DMS153 treated with DMSO at 0.1 percent for 48 hours (cell line): ENCODE data around the gene GGA1.

Experiments
- DNase-seq: peaks from one replicate; lab custom pipeline; 2025; ENCODE audit not compliant: unreplicated experiment; lab: John Stamatoyannopoulos, UW

GGA1 gene, protein sequence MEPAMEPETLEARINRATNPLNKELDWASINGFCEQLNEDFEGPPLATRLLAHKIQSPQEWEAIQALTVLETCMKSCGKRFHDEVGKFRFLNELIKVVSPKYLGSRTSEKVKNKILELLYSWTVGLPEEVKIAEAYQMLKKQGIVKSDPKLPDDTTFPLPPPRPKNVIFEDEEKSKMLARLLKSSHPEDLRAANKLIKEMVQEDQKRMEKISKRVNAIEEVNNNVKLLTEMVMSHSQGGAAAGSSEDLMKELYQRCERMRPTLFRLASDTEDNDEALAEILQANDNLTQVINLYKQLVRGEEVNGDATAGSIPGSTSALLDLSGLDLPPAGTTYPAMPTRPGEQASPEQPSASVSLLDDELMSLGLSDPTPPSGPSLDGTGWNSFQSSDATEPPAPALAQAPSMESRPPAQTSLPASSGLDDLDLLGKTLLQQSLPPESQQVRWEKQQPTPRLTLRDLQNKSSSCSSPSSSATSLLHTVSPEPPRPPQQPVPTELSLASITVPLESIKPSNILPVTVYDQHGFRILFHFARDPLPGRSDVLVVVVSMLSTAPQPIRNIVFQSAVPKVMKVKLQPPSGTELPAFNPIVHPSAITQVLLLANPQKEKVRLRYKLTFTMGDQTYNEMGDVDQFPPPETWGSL

GRCh38 chr22:37608477-37609239 is at the start of gene GGA1:
Gene GGA1 (plus strand): TSS chr22:37608834. CDS start chr22:37608861, 27 bp downstream.
- peak; percentile 97 for DNase-seq

DNA sequence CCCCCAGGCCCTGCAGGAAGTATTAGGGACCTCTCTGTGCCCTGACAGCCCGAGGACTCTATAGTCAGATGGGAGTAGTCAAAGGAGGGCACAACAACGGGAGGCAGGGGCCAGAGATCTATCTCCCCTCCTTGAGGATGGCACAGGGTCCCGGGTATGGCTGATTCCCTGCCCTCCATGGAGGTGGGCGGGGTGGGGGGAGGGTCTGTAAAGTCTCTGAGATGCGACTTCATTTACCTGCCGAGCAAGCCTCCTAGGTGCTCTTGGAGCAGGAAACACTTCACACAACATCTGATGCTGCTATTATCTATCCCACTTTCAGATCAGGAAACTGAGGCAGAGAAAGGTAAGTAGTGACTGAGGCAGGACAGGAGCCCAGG is 49.1 kb upstream of the GGA1 start:
- no peak for DNase-seq

GRCh38 chr22:37559901-37560607 is 48.6 kb upstream of the GGA1 start, which contains the start of gene CDC42EP1:
Gene CDC42EP1 (plus strand): TSS chr22:37560480. CDS start chr22:37566350, 5,870 bp downstream.
- no peak for DNase-seq

DNA sequence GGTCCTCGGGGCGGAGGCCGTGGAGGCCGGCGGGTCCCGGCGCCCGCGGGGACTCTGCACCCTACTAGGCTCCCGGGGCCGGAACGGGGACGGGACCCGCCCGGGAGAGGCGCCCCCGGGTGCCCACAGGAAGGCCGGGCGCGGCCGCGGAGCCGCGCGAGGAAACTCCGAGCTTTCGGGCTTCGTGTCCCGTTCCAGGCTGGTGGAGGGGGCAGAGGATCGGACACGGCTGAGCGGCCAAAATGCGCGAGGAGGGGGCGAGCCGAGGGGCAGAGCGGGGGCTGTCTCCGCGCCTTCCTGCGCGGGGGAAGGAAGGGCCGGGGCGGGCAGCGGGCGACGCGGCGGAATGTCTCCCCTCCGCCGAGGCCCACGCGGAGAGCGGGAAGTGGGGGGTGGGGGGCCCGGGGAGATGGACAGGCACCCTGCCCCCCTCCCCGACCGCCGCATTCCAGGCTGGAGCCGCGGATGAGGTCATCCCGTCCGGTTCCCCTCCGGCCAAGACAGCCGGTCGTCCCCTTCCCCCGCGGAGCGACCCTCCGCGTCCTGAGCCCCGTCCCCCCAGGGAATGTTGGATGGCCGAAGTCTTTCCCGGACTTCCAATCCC is 47.9 kb upstream of the GGA1 start:
- no peak for DNase-seq

DNA sequence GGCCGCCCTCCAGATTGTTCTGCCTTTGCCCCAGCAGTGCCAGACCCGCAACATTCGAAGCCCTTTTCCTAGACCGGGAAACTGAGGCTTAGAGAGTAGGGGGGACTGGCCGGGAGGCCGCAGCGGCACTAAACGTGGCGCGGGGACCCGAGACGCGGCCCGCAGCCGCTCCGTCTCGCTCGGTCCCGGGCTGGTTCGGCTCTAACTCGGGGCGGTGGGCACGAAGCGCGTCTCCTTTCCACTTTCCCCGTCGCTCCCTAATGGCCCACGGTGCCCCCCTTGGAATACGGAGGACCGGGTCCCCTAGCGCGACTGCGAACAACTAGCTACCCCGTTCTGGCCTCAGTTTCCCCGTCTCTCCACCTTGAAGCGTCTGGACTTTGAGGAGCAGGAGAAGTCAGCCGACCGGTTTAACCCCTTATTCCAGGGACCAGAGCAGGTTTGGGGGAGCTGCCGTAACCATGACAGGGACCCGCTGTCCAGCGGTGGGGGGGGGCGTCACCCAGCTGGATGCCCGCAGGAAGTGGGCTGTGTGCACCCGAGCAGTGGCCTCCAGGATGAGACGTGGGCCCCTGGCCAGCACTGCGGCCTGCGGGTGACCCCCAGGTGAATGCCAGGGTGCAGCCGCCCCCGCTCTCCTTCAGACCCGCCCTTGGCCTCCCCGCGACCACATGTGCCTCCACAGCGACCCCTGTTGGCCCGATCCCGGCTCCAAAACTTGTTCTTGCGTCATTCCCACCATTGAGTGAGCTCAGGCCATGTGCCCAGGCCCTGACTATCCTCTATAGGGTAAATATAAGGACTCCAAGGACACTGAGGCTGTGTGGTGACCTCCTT is 47.2 kb upstream of the GGA1 start:
- DNase-seq, result no peak

DNA sequence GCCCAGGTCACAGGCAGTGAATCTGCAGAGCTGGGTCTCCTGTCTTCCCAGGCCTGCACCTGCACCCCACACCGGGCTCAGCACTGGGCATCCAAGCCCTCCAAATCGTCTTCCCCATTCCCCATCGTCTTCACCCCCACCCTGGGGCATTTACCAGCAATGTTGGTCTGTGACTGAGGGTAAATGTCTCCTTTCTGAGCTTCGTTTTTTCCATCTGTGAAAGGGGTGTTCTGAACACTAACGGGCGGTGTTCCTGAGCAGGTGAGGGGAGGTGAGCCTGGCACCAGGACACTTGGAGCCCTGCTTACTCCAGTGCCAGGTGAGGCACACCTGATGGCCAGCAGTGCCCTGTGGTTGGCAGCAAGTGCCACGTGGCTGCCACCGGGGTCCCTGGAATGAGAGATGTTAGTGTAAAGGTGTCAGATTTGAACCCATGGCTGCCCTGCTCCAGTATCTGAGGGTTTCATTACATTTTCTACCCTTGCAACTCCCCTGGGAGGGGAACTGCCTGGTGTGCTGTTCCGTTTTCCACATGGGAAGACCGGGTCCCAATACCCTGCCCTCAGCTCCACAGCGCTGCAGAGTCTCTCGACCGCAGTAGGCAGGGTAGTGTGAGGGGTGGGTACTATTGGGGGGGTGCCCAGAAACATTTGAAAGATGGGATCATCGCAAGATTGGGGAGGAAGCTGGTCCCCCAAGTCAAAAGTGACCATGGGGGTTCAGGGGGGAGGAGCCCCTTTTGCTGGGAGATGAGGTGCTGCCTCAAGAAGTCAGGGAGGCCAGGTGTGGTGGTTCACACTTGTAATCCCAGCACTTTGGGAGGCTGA is 46.4 kb upstream of the GGA1 start:
- no peak for DNase-seq

- DNase-seq, result no peak
These were observed 45.2 kb upstream of the GGA1 start for GRCh38 chr22:37563153-37564081.

DNA sequence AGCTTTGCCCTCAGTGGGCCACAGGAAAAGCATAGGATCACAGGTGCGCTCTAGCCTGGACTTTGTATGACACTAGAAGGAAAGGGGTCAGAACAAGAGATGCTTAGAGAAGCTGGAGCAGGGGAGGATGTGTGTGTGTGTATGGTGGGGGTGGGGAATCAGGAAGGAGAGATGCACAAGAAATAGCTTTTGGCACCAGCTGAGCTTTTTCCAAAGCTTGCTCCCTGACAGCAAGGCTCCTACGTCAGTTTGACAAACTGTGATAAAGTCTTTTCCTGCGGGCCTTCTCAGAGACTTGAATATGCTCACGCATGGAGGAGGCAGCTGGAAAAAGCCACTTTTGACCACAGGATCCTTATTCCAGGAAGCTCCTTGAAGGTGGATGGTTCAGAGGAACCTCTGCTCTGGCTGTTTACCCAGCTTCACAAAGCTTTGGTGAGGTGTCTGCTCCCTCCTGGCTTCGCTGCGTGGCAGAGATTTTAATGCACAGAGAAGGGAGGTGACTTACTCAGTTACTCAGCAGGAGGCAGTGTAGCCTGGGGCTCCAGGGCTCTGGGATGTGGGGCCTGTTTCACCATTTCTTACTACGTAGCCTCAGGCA is 44.4 kb upstream of the GGA1 start:
- no peak for DNase-seq

- no peak for DNase-seq
These were observed 42.8 kb upstream of the GGA1 start for GRCh38 chr22:37565830-37566229.

DNA sequence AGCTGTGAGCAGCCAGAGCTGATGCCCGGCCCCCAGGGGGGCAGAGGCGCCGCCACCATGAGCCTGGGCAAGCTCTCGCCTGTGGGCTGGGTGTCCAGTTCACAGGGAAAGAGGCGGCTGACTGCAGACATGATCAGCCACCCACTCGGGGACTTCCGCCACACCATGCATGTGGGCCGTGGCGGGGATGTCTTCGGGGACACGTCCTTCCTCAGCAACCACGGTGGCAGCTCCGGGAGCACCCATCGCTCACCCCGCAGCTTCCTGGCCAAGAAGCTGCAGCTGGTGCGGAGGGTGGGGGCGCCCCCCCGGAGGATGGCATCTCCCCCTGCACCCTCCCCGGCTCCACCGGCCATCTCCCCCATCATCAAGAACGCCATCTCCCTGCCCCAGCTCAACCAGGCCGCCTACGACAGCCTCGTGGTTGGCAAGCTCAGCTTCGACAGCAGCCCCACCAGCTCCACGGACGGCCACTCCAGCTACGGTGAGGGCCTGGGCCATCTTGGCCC is 42.3 kb upstream of the GGA1 start:
- DNase-seq, result no peak

DNA sequence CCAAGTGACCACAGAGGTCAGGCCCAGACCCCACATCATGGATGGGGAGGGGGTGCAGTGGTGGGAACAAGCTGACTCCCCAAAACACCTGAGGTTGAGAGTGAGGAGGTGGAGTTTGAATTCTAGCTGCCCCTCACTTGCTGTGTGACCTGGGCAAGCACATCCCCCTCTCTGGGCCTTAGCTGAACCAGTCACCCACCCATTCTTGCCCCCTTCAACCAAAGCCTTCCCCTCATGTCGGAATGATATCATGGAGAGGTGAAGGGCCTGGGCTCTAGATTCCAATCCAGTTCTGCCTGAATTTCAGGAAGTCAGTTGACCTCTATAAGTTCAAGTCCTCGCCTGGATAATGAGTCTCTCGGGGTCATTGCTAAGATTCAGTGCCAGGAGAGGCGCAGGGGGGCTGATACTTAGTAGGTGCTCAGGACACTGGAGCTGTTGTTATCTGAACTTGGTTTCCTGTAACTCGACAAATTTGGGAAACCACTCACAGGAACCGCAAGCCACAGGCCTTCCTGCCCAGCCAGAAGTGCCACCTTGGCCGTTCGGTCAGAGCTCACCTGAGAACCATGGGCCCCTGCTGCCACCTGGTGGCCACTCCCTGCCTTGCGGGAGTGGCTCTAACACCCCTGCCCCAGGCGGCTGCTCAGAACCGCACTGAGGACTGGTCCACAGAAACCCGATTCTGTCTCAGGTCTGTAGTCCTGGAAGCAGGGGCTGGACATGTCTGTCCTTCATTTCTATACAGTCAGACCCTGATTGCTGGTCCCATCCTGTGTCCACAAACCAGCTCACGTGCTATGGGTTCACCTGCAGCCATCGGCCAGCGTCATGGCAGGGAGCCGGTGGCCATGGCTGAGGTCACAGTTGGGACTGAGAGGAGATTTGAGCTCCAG is 41.5 kb upstream of the GGA1 start:
- DNase-seq, result peak; percentile 50

DNA sequence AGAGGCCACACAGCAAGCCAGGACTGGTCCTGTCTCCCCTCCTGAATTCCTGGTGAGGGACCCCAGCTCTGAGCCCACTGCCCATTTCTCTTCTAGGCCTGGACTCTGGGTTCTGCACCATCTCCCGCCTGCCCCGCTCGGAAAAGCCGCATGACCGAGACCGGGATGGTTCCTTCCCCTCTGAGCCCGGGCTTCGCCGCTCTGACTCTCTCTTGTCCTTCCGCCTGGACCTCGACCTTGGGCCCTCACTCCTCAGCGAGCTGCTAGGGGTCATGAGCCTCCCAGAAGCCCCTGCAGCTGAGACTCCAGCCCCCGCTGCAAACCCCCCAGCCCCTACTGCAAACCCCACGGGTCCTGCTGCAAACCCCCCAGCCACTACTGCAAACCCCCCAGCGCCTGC is 40.6 kb upstream of the GGA1 start:
- no peak for DNase-seq

DNA sequence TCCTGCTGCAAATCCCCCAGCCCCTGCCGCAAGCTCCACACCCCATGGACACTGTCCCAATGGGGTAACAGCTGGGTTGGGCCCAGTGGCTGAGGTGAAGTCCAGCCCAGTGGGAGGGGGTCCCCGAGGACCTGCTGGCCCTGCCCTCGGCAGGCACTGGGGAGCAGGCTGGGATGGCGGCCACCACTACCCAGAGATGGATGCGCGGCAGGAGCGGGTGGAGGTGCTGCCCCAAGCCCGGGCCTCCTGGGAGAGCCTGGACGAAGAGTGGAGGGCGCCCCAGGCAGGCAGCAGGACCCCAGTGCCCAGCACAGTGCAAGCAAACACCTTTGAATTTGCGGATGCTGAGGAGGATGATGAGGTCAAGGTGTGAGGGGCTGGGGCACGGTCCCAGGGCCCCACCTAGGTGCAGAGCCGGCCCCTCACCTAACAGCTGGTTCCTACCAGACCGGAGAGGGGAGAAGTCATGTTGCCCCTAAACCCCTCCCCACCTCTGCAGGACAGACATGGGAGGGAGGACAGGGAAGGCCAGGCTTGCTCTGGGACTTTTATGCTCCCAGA is 40.1 kb upstream of the GGA1 start:
- DNase-seq, result no peak

DNA sequence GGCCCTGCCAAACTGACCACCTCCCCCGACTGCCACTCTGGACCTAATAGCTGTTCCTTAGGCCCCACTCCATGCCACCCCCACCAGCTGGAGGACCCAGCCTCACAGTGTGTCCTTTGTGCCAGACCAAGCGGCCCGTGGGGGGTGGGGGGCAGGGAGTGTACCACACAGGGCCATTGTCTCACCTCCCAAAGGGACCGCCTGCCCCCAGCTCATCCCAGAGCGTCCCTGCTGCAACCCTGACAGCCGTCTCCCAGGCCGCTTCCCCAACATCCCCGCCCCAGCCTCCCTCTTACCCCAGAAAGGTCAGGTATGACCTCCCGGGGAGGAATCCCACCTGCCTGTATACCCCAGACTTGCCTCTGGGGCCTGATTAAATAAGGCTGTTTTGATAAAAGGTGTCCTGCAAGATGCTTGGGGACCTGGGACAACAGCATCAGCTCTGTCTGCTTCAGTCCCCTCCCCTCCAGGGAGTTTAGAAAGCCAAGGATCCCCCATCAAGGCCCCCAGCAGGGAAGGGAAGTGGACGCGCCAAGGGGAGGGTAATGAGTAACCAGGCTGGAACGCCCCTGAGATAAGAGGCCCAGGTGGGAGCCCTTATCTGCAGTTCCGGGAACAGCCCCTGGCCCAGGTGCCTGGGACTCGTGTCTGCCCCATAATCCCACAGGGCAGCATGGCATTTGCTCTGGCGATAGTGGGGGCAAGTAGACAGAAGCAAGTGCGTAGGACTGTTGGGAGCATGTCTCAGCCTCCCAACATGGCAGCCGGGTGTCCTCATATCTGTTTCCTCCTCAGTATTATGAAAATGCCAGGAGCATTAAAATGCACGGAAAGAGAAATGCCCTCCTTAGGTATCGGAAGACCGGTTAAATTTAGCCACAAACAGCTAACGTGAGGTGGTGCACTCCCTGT is 39.4 kb upstream of the GGA1 start:
- no peak for DNase-seq
